ENCODE results near the gene PANX1.

Gene PANX1

DNA sequence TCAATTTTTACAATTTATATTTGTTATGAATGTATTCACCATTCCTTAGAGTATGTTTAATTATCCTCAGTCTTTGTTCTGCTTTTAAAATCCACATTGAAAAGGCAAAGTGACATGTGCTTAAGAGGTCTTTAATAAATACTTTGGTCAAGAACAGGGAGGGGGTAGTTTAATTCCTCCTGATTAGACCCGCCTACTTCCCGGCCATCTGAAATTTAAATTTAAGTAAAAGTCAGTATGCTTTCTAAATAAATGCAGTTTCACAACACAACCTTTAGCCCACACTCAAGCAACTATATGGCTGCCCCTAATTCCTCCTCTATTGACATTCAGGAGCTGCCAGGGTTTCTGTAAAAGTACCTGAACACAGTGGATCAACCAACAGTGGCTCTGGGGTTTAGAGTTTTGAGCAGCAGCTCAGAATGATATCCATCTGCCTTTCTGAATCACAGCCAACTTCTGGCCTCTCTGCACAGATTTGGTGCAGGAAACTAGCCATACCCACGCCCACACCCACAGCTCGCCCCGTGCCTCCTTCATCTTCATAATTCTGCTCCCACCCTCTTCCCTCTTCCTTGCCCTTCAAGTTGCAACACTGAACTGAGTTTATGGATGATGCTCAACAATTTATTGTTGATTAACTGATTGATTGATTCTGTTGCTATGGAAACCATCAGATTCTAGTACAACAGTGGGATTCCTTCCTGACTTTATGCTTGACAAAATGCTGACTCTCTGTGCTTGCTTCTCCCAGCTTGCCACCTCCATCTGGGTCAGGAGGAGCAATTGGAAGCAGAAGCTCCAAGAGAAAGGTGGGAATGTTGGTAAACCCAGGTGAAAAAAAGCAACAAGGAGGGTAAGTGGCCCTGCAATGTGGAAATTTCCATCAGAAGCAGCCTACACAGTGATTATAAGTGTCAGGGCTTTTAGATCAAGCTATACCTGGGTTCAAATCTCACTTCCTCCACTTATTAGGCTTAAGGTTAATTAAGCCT lies 70.8 kb downstream of the PANX1 start:
- TF ChIP-seq, protein P1, sequence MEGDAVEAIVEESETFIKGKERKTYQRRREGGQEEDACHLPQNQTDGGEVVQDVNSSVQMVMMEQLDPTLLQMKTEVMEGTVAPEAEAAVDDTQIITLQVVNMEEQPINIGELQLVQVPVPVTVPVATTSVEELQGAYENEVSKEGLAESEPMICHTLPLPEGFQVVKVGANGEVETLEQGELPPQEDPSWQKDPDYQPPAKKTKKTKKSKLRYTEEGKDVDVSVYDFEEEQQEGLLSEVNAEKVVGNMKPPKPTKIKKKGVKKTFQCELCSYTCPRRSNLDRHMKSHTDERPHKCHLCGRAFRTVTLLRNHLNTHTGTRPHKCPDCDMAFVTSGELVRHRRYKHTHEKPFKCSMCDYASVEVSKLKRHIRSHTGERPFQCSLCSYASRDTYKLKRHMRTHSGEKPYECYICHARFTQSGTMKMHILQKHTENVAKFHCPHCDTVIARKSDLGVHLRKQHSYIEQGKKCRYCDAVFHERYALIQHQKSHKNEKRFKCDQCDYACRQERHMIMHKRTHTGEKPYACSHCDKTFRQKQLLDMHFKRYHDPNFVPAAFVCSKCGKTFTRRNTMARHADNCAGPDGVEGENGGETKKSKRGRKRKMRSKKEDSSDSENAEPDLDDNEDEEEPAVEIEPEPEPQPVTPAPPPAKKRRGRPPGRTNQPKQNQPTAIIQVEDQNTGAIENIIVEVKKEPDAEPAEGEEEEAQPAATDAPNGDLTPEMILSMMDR (IDR thresholded peaks at IDR 0.05; ENCODE audit: low read depth, low read length), result no peak
- DNase-seq (ENCODE audit: extremely low read depth, low read depth), result no peak

DNA sequence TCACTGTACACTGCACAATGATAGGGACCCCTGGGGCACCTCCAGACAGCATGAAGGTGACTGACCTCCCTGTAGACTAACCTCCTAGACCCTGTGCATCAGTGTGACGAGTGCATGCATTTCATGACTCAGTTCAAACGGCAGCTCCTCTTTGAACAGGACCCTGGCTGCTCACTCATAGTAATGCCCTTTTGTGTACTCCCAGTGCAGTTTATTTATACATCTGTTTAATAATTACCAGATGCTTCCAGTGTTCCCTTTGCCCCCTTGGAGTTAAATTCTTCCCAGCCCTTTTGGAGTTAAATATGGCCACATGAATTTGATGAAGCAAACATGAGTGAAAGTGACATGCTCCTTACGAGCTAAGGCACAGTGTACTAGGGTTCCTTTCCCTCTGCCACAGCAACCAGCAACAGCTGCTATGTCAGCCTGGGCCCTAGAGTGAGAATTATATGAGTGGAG lies 72.4 kb downstream of the PANX1 start:
- peak; percentile 63 for DNase-seq (ENCODE audit: extremely low read depth, low read depth)
- TF ChIP-seq, protein P1 (IDR thresholded peaks at IDR 0.05; ENCODE audit: low read depth, low read length), result no peak

DNA sequence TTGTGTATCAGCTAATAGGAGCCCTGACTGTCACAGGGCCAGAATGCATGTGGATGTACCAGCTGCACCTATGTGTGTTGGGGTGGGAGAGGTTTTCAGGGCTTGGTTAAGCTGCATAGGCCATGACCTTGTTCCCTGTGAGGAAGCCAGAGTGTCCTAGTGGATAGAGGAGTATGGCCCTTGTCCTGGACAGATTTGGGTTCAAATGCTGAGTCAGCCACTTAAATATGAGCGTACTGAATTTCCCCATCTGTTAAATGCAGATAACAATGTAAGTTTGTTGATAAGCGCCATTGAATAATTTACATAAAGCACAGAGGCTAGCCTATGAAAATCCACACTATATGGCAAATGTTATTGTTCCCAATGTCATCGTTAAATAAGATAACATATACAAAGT lies 74.4 kb downstream of the PANX1 start:
- DNase-seq (ENCODE audit: extremely low read depth, low read depth), result no peak
- TF ChIP-seq, protein P1 (IDR thresholded peaks at IDR 0.05; ENCODE audit: low read depth, low read length), result no peak

DNA sequence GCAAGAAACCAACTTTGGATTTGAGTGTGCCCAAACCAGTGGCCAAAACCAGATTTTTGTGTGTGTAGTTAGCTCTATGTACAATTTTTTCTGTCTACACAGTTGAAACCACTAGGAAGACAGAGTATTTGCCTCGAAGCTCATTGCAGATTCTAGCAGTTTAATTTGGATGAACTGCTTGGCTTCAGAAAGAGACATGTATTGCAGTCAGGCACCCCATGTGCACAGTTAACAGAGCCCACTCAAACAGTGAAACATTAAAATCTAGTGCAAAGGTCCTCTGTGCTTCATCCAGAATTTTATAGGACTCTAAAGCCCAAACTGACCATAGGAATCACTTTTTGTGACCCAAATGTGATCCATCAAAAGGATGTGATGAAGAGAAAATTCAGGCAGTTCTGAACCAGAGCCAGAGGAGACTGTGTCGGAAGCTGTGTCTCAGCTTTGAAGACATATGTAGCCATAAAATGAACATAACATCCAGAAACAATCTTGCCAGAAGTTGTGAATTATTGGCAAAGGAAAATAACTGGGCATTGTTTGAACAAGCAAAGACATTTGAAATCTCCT lies 82.7 kb downstream of the PANX1 start:
- TF ChIP-seq, protein P1 (IDR thresholded peaks at IDR 0.05; ENCODE audit: low read depth, low read length), result no peak
- no peak for DNase-seq (ENCODE audit: extremely low read depth, low read depth)

DNA sequence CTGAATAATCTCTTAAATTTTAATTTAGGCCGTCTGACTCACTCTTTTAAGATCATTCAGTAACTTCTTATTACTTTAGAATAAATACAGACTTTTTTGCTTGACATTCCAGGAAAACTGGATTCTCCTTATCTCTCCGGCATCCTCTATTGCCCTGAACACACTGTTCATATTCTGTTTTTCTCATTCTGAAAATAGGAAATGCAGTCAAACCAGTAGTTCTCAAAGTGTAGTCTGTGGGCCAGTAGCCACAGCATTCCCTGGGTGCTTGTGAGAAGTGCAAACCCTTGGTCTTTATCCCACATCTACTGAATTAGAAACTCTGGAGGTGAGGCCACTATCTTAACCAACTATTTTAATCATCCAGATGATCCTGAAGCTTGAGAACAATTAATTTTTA lies 84.3 kb downstream of the PANX1 start:
- DNase-seq (ENCODE audit: extremely low read depth, low read depth), result no peak
- TF ChIP-seq, protein P1 (IDR thresholded peaks at IDR 0.05; ENCODE audit: low read depth, low read length), result no peak

DNA sequence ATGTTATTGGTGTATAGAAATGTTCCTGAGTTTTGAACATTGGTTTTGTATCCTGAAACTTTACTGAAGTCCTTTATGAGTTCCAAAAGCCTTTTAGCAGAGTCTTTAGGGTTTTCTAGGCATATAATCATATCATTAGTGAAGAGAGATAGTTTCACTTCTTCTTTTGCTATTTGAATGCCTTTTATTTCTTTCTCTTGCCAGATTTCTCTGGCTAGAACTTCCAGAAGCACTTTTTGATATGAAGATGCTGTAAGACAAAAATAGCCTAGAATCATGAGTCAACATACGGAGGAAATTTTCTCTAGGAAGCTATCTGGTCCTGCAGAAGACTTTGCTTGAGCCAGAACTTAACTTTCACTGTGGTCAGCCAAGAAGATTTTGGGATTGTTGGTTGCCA lies 89.1 kb downstream of the PANX1 start:
- DNase-seq (ENCODE audit: extremely low read depth, low read depth), result no peak

More for the DNA sequence above, 89.1 kb downstream of the PANX1 start:
- TF ChIP-seq, protein P1 (IDR thresholded peaks at IDR 0.05; ENCODE audit: low read depth, low read length), result no peak

Data from AG09319 (cell line).